ENCODE measurements around the gene LAMC3.

- TF ChIP-seq POLR2AphosphoS5 (IDR thresholded peaks at IDR 0.05), result no peak
- no peak for TF ChIP-seq POLR2A (IDR thresholded peaks at IDR 0.05)
- TF ChIP-seq, protein P1, sequence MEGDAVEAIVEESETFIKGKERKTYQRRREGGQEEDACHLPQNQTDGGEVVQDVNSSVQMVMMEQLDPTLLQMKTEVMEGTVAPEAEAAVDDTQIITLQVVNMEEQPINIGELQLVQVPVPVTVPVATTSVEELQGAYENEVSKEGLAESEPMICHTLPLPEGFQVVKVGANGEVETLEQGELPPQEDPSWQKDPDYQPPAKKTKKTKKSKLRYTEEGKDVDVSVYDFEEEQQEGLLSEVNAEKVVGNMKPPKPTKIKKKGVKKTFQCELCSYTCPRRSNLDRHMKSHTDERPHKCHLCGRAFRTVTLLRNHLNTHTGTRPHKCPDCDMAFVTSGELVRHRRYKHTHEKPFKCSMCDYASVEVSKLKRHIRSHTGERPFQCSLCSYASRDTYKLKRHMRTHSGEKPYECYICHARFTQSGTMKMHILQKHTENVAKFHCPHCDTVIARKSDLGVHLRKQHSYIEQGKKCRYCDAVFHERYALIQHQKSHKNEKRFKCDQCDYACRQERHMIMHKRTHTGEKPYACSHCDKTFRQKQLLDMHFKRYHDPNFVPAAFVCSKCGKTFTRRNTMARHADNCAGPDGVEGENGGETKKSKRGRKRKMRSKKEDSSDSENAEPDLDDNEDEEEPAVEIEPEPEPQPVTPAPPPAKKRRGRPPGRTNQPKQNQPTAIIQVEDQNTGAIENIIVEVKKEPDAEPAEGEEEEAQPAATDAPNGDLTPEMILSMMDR (IDR thresholded peaks at IDR 0.05), result no peak
Observed at GRCh38 chr9:131015876-131016397, 7.0 kb downstream of the LAMC3 start.

Data from stomach (tissue), 4 donors.